SU-DHL-6 (cell line): Measurements from ENCODE around the gene CDC42BPG.

Experiments
- H2AFZ ChIP-seq: fragments of 200-600 bp; sonication (generic); 2 replicates; pipeline ENCODE4 v1.6.1; 2014; ENCODE audit warnings: low read depth, mild to moderate bottlenecking, moderate library complexity, mixed read lengths, antibody characterized with exemption, low read length; ENCODE audit not compliant: severe bottlenecking
- H3F3A ChIP-seq: fragments of 200-600 bp; shearing (Covaris generic); 2 replicates; pipeline ENCODE4 v1.6.0; 2016; ENCODE audit warnings: antibody characterized with exemption, mild to moderate bottlenecking; ENCODE audit not compliant: insufficient read depth
- H3K27ac ChIP-seq: fragments of 200-600 bp; sonication (generic); 2 replicates; pipeline ENCODE4 v1.5.1; 2016; ENCODE audit warnings: low read depth, mild to moderate bottlenecking, low read length, moderate library complexity, mixed read lengths
- H3K27me3 ChIP-seq: fragments of 200-600 bp; sonication (generic), shearing (Covaris generic); 2 replicates; pipeline ENCODE4 v1.6.0; 2014; ENCODE audit warnings: mild to moderate bottlenecking, low read length
- H3K36me3 ChIP-seq: fragments of 200-600 bp; sonication (generic); 2 replicates; pipeline ENCODE4 v1.6.1; 2014; ENCODE audit warnings: mild to moderate bottlenecking, low read length, mixed read lengths
- H3K4me2 ChIP-seq: fragments of 300-600, 200-600 bp; shearing (Covaris generic), sonication (generic); 2 replicates; pipeline ENCODE4 v1.6.0; 2014; ENCODE audit warnings: low read length, low read depth, mild to moderate bottlenecking; ENCODE audit not compliant: poor library complexity, severe bottlenecking
- H3K4me3 ChIP-seq: fragments of 200-600 bp; sonication (generic); 2 replicates; pipeline ENCODE4 v1.5.1; 2014; ENCODE audit warnings: antibody characterized with exemption, low read length, mild to moderate bottlenecking, mixed read lengths; ENCODE audit not compliant: insufficient read depth, poor library complexity, severe bottlenecking
- H3K79me2 ChIP-seq: fragments of 200-600 bp; sonication (generic); 2 replicates; pipeline ENCODE4 v1.6.1; 2014; ENCODE audit warnings: mild to moderate bottlenecking, low read length, moderate library complexity; ENCODE audit not compliant: insufficient read depth
- H3K9ac ChIP-seq: fragments of 200-600 bp; sonication (generic); 2 replicates; pipeline ENCODE4 v1.7.0; 2014; ENCODE audit warnings: mild to moderate bottlenecking, low read length
- H3K9me2 ChIP-seq: fragments of 200-600 bp; sonication (generic); replicated peaks from 2 replicates; pipeline ENCODE4 v1.6.1; 2014; ENCODE audit warnings: low read length; ENCODE audit not compliant: insufficient read depth
- H3K9me3 ChIP-seq: fragments of 200-600 bp; sonication (generic); 2 replicates; pipeline ENCODE4 v1.6.1; 2014; ENCODE audit warnings: low read length, mixed read lengths; ENCODE audit not compliant: insufficient read depth
- H4K20me1 ChIP-seq: fragments of 200-600 bp; sonication (generic); 2 replicates; pipeline ENCODE4 v1.6.1; 2014; ENCODE audit warnings: low read depth, mild to moderate bottlenecking, antibody characterized with exemption, low read length, moderate library complexity, mixed read lengths
- EZH2phosphoT487 ChIP-seq: fragments of 200-600 bp; sonication (generic), shearing (Covaris generic); conservative IDR thresholded peaks from 2 replicates; pipeline ENCODE4 v1.6.1; 2018; ENCODE audit warnings: mild to moderate bottlenecking, antibody characterized with exemption, low read length, moderate library complexity, mixed read lengths
- TF ChIP-seq, protein P1 (sequence below): fragments of 200-600 bp; sonication (generic); IDR thresholded peaks from one replicate; pipeline ENCODE4 v1.5.1; 2017; ENCODE audit warnings: antibody characterized with exemption, mild to moderate bottlenecking, low read length, moderate library complexity; ENCODE audit not compliant: insufficient read depth, poor library complexity, severe bottlenecking

The CDC42BPG gene

GRCh38 chr11:64850979-64851567, 6.6 kb upstream of the CDC42BPG start:
- Histone ChIP-seq H3F3A (peaks cover 71% of the 10 kb centered on the region), H3K4me2 (peak overlapping the region; percentile 94), H3K4me3 (peak overlapping the region; percentile 25), H3K27ac (peak overlapping the region; percentile 100), H3K9me3 (no peaks in the 10 kb centered on the region), H3K9me2 (no peaks in the 10 kb centered on the region), H4K20me1 (no peaks in the 10 kb centered on the region), H3K36me3 (peaks cover 3% of the 10 kb centered on the region; the same call in 1 of the 2 replicates), H2AFZ (no peak overlapping the region), H3K79me2 (no peaks in the 10 kb centered on the region), H3K27me3 (no peaks in the 10 kb centered on the region), H3K9ac (peak overlapping the region; percentile 67)
- no peak for TF ChIP-seq EZH2phosphoT487
- TF ChIP-seq, protein P1, sequence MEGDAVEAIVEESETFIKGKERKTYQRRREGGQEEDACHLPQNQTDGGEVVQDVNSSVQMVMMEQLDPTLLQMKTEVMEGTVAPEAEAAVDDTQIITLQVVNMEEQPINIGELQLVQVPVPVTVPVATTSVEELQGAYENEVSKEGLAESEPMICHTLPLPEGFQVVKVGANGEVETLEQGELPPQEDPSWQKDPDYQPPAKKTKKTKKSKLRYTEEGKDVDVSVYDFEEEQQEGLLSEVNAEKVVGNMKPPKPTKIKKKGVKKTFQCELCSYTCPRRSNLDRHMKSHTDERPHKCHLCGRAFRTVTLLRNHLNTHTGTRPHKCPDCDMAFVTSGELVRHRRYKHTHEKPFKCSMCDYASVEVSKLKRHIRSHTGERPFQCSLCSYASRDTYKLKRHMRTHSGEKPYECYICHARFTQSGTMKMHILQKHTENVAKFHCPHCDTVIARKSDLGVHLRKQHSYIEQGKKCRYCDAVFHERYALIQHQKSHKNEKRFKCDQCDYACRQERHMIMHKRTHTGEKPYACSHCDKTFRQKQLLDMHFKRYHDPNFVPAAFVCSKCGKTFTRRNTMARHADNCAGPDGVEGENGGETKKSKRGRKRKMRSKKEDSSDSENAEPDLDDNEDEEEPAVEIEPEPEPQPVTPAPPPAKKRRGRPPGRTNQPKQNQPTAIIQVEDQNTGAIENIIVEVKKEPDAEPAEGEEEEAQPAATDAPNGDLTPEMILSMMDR = no peak

DNA sequence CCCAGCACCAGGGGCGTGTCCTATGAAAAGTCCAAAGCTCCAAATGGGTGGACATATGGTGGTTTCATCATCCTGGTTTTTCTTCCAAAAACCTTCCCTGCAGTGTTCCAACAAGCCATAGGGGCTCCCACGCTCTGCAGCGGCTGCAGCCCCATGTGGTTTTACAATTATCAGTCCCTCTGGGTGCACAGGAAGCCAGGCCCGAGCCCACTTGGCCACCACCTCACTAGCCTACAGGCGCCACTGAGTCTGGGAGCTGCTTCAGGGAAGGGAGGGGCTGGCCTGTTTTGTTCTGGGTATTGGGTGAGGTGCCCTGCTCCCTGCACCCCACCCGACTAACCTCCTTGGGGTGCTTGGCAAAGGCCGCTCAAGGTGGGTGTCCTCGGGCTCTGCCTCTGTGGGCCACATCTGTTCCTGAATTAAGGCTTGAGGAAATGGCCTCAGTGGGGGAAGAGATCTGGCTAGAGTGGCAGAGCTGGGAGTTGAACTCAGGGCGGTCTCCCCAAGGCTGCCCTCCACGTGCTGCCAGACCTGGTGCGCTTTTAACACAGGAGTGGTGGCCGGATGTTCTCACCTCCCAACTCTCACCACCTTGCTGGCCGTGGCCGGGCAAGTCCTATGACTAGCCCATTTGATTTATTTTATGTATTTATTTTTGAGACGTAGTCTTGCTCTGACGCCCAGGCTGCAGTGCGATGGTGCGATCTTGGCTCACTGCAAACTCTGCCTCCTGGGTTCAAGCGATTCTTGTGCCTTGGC, 5.3 kb upstream of the CDC42BPG start:
- peaks cover 80% of the 10 kb centered on the region for H3F3A ChIP-seq
- no peak overlapping the region for H3K4me3 ChIP-seq
- H3K79me2 ChIP-seq = no peaks in the 10 kb centered on the region
- peak overlapping the region; percentile 67 for H3K9ac ChIP-seq
- H3K9me3 ChIP-seq = no peaks in the 10 kb centered on the region
- H3K27me3 ChIP-seq = no peaks in the 10 kb centered on the region
- H4K20me1 ChIP-seq = no peaks in the 10 kb centered on the region
- no peaks in the 10 kb centered on the region for H3K9me2 ChIP-seq
- peak overlapping the region; percentile 94 for H3K4me2 ChIP-seq
- H3K36me3 ChIP-seq = peaks cover 3% of the 10 kb centered on the region; the same call in 1 of the 2 replicates
- no peak overlapping the region for H2AFZ ChIP-seq
- peak overlapping the region; percentile 100 for H3K27ac ChIP-seq
- TF ChIP-seq EZH2phosphoT487 = no peak
- TF ChIP-seq, protein P1 = no peak

GRCh38 chr11:64848826-64849597, 4.6 kb upstream of the CDC42BPG start:
- H3K4me3 ChIP-seq = no peak overlapping the region
- H3F3A ChIP-seq = peaks cover 74% of the 10 kb centered on the region
- no peaks in the 10 kb centered on the region for H3K79me2 ChIP-seq
- no peaks in the 10 kb centered on the region for H3K9me2 ChIP-seq
- peak overlapping the region; percentile 100 for H3K27ac ChIP-seq
- peaks cover under 1% of the 10 kb centered on the region; the same call in 1 of the 2 replicates for H3K36me3 ChIP-seq
- H3K27me3 ChIP-seq = no peaks in the 10 kb centered on the region
- H4K20me1 ChIP-seq = no peaks in the 10 kb centered on the region
- H3K9me3 ChIP-seq = no peaks in the 10 kb centered on the region
- TF ChIP-seq EZH2phosphoT487 = no peak
- TF ChIP-seq, protein P1 = peak; percentile 38
- H2AFZ ChIP-seq = no peak overlapping the region
- peak overlapping the region; percentile 67 for H3K9ac ChIP-seq
- H3K4me2 ChIP-seq = peak overlapping the region; percentile 94
